Transverse colon (tissue), 4 donors: ENCODE measurements around the gene ZNF384. TPM values are rescaled to one million over a fixed set of nuclear protein-coding genes. Genes with fewer than 3 reads are reported as not detected.
A peak's percentile ranks its signal among the peaks of the same experiment; 100 is the strongest.

Experiments used
- DNase-seq: peaks from one replicate; pipeline ENCODE4 v3.0.0-alpha.2; 2019
- H3K27ac ChIP-seq, 4 donors: fragments of 200-600 bp; sonication (generic); 2 replicates each; pipeline ENCODE4 v1.5.1; 2016 to 2018; ENCODE audit warnings: inconsistent platforms in 4 of 4
- H3K27me3 ChIP-seq: fragments of 200-600 bp; sonication (generic); 2 replicates; pipeline ENCODE4 v1.5.1; 2017; ENCODE audit warnings: inconsistent platforms
- H3K36me3 ChIP-seq, 4 donors: fragments of 200-600 bp; sonication (generic); 2 replicates each; pipeline ENCODE4 v1.5.1; 2017 to 2019; ENCODE audit warnings: inconsistent platforms in 4 of 4
- H3K4me1 ChIP-seq, 4 donors: fragments of 200-600 bp; sonication (generic); 2 replicates each; pipeline ENCODE4 v1.5.1; 2017 to 2020; ENCODE audit warnings: inconsistent platforms in 4 of 4
- H3K4me3 ChIP-seq, 4 donors: fragments of 200-600 bp; sonication (generic); 1 replicate in 1 of 4; 2 replicates in 3 of 4; pipeline versions ENCODE4 v1.5.1 to v1.6.1; 2017 to 2019; ENCODE audit warnings: inconsistent platforms in 4 of 4
- H3K9me3 ChIP-seq, 2 donors: fragments of 200-600 bp; sonication (generic); 2 replicates each; pipeline ENCODE4 v1.5.1; 2017 to 2019; ENCODE audit warnings: inconsistent platforms in 2 of 2
- CTCF ChIP-seq, 5 experiments: fragments of 200-600 bp in 3 of 5; fragments of 450-650 bp in 2 of 5; sonication (generic) in 3 of 5; IDR thresholded peaks; 1 replicate in 2 of 5; 2 replicates in 3 of 5; pipeline ENCODE4 v1.5.1; 2016 to 2017; ENCODE audit warnings: antibody characterized with exemption in 5 of 5, inconsistent platforms in 3 of 5, mild to moderate bottlenecking in 2 of 5, moderate library complexity in 1 of 5
- EP300 ChIP-seq: sonication (generic); formaldehyde crosslinking; IDR thresholded peaks from one replicate; pipeline ENCODE4 v1.6.1; 2017; ENCODE audit warnings: antibody characterized with exemption, low read depth
- POLR2A ChIP-seq: fragments of 450-650 bp; IDR thresholded peaks from one replicate; pipeline ENCODE4 v1.6.1; 2016; ENCODE audit warnings: antibody characterized with exemption, mild to moderate bottlenecking, moderate library complexity
- POLR2AphosphoS5 ChIP-seq, 3 donors: sonication (generic); formaldehyde crosslinking; IDR thresholded peaks; one replicate each; pipeline ENCODE4 v1.6.1; 2016; ENCODE audit warnings: antibody characterized with exemption in 3 of 3
- WGBS, 2 donors: methylation state at CpG; one replicate each; pipeline ENCODE4 v1.1.5; 2018; ENCODE audit warnings: low coverage in 1 of 2; 5-methylcytosine and 5-hydroxymethylcytosine counted together
- in situ Hi-C, 4 donors: fragments of 200-750 bp; cut with MboI; loops; one replicate each; pipeline versions ENCODE4 v1.15.0 to v1.15.1; 2017; ENCODE audit warnings: low sequenced_read_pairs in 3 of 4, low pct_ligation_motif_present in 1 of 4, low pct_unique_long_range_greater_than_20kb in 1 of 4
- intact Hi-C: fragments of 100-400 bp; cut with DNase I; formaldehyde crosslinking; loops from one replicate; pipeline ENCODE4 v1.15.1; 2023; ENCODE audit warnings: low total_unique reads
- total RNA-seq, 4 donors: library from RNA; depleted of rRNA; stranded (reverse); fragments of >200 nt; gene quantifications; one replicate each; pipeline ENCODE4 v1.1.0, GENCODE V29; 2016

ZNF384 gene
- total RNA-seq, 4 donors from 2014 or later, result 34.8 to 49.4 (median 42.8) TPM

GRCh38 chr12:6667559-6668210, 21.5 kb downstream of the ZNF384 start:
- Histone ChIP-seq H3K27me3 (no peaks in the 10 kb centered on the region), H3K9me3 (no peaks in the 10 kb centered on the region), H3K36me3 (peaks cover 0 to 53% (median 26%) of the 10 kb centered on the region in 4 donors), H3K4me1 (no peaks in the 10 kb centered on the region), H3K27ac (no peak overlapping the region), H3K4me3 (no peak overlapping the region)
- in situ Hi-C loops, result no loop called here
- no peak for TF ChIP-seq EP300
- no peak for TF ChIP-seq POLR2A
- TF ChIP-seq CTCF (IDR thresholded peaks at IDR 0.05), result peak in 1 of 5 experiments; percentile 14
- DNase-seq, result no peak
- 76 to 92% methylated on average over 2 to 8 of the region's 8 CpGs for WGBS, 2 donors
- intact Hi-C loops, result loop anchor here (10.0 kb wide), 1 partner anchor 53 kb away; no protein-coding TSS in a partner anchor

GRCh38 chr12:6666211-6666610, 23.0 kb downstream of the ZNF384 start:
- Histone ChIP-seq H3K4me1 (peaks cover 8 to 11% (median 9%) of the 10 kb centered on the region in 4 donors), H3K9me3 (no peaks in the 10 kb centered on the region), H3K27ac (no peak overlapping the region), H3K27me3 (no peaks in the 10 kb centered on the region), H3K4me3 (no peak overlapping the region), H3K36me3 (peaks cover 0 to 39% (median 19%) of the 10 kb centered on the region in 4 donors)
- in situ Hi-C loops (no loop called here), intact Hi-C loops (loop anchor here (10.0 kb wide), 1 partner anchor 51 kb away; no protein-coding TSS in a partner anchor)
- DNase-seq, result no peak
- TF ChIP-seq CTCF (IDR thresholded peaks at IDR 0.05) (no peak), EP300 (no peak), POLR2A (no peak), POLR2AphosphoS5 (IDR thresholded peaks at IDR 0.05) (no peak)
- WGBS, 2 donors, result 94 to 97% methylated on average over 2 of the region's 2 CpGs

DNA sequence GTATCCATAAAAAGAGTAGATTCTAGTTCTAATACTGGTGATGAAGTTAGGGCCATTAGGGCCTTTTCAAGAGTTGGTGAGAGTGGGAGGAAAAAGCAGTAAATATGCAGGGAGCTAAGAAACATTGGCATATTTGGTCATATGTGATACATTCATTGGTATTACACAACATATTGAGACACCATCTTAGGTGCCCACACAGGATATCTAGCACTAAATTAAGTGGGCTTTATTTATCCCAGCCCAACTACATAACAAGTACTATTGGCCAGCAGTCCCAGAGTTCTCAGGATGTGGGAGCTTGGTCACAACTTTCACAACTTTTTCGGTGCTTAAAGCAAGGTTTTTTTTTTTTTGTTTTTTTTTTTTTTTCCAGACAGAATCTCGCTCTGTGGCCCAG, 24.3 kb downstream of the ZNF384 start:
- Histone ChIP-seq H3K36me3 (peaks cover 0 to 26% (median 13%) of the 10 kb centered on the region in 4 donors), H3K27me3 (no peaks in the 10 kb centered on the region), H3K27ac (no peak overlapping the region), H3K9me3 (no peaks in the 10 kb centered on the region), H3K4me1 (peaks cover 8 to 14% (median 9%) of the 10 kb centered on the region in 4 donors), H3K4me3 (no peak overlapping the region)
- TF ChIP-seq POLR2A (no peak), CTCF (IDR thresholded peaks at IDR 0.05) (no peak)
- WGBS, 2 donors, result 80 to 92% methylated on average over 2 of the region's 2 CpGs
- intact Hi-C loops, result loop anchor here (10.0 kb wide), 1 partner anchor 50 kb away; no protein-coding TSS in a partner anchor
- in situ Hi-C loops, result no loop called here
- no peak for DNase-seq

- Histone ChIP-seq H3K9me3 (no peaks in the 10 kb centered on the region), H3K4me1 (peaks cover 8 to 14% (median 9%) of the 10 kb centered on the region in 4 donors), H3K27me3 (no peaks in the 10 kb centered on the region), H3K36me3 (peaks cover 0 to 11% (median 4%) of the 10 kb centered on the region in 4 donors), H3K27ac (peak within 1 kb of the TSS; percentile 77 to 88 (median 84)), H3K4me3 (peak within 1 kb of the TSS; percentile 23 to 72 (median 54))
- 3 to 8% methylated on average over 9 to 37 of the region's 37 CpGs for WGBS, 2 donors
- intact Hi-C loops, result loop anchor here (10.0 kb wide), 1 partner anchor 48 kb away; no protein-coding TSS in a partner anchor
- TF ChIP-seq POLR2A (peak; percentile 46), EP300 (peak; percentile 25), POLR2AphosphoS5 (IDR thresholded peaks at IDR 0.05) (peak; percentile 19 to 81 (median 72)), CTCF (IDR thresholded peaks at IDR 0.05) (peak in 1 of 5 experiments; percentile 29)
- peak; percentile 98 for DNase-seq
- in situ Hi-C loops, result no loop called here
Measured at GRCh38 chr12:6662906-6663742, 26.1 kb downstream of the ZNF384 start, which contains the start of gene ING4. Gene ING4 (minus strand): TSS chr12:6663119. CDS start chr12:6663101, 18 bp downstream.
